HG02623 (cell line): ENCODE measurements around the gene CPM.
A peak's percentile ranks its signal among the peaks of the same experiment; 100 is the strongest.

Source experiments
- ATAC-seq: cut with Tn5 transposase; IDR thresholded peaks from one replicate; pipeline ENCODE4 v1.9.1; 2021; ENCODE audit warnings: moderate library complexity; ENCODE audit not compliant: unreplicated experiment

The CPM gene

DNA sequence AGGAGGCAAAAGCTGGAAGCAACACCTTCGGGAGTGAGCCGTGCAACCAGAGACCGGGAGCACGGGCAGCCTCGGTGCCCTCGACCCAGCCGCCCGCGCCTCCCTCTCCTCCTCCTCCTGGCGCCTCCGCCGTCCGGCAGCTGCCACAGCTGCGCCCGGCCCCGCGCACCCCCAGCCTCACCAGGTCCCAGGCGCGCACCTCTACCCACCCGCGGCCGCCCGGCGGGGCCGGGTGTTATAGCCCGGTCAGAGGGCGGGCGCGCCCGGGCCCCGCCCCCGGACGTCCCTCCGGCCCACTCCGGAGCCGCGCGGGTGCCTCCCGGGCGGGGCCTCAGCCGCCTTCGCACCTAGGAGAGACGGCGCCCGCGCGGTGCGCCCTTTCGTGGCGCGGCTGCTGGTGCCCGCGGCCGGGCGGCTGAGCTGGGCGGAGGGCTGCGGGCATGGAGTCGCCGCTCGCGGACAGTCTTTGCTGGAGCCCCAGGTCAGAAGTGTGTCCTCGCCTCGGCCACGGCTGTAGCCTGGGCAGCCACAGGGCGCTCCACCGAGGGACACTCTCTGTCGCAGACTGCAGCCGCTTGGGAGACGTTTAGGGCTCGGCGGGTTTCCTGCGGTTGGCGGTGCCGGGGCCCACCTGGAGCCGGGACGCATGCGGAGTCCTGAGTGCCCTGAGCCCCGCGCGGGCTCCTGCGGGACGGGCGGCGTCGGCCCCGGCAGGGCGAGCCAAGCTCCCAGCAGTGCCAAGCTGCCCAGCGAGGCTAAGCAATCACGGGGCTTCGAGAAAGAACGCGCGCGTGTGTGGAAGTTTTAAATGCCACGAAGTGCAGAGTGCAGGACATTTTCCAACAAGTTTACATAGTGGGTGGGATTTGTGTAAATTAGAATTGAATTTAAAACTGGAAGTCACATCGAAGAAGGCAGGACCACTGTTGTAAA, at the start of gene CPM:
Gene CPM, minus strand, starts transcription at position 211 of the 933 bp plus-strand sequence. CDS start 334 bp downstream, outside the sequence.
- peak; percentile 90 for ATAC-seq

DNA sequence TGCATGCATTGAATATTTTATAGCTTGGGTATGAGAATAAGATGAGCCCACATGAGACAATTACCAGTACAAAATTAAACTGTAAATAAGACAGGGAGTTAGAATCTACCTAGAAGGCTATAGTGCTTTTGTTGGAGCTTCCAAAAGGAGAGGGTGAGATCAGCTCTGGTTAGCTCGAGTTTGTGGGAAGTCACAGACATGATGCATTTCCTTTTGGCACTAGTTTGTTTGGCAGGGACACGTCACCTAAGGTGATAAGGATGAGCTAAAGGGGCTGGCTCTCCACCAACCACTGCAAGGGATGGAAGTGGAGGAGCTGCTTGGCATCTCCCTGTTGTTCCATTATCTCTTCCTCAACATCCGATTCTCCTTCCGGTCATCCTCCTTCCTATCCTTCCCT, 48.5 kb upstream of the CPM start:
- ATAC-seq = no peak

DNA sequence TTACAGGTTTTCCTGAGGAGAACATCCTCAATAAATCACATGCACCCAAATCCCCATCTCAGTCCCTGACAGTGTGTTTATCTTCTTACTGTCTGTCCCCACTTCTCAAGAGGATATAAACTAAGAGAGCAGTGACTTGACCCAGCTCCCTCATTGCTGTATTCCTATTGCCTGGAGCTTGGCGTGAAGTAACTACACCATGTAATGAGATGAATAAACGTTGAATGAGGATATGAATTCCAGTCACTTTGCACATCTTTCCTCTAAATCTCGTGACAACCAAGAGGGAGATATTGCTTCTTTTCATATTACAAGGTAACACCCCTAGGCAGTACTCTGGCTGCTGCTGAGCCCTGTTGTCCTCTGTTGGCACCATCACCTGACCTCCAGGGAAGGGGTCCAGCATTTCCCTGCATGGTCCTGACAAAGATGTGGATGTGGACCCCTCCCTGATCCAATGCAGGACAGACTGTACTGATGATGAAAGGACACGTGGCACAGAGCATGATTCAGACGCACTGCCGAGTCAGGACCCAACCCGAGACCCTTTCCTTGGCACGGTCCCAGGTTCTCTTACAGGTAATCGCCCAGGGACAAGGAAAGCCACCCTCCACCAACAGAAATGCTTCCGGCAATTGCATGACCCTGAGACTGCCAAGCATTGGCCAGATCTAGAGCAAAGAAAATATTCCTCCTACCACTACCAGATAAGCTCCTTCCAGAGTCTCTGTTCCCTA, 47.7 kb upstream of the CPM start:
- no peak for ATAC-seq

DNA sequence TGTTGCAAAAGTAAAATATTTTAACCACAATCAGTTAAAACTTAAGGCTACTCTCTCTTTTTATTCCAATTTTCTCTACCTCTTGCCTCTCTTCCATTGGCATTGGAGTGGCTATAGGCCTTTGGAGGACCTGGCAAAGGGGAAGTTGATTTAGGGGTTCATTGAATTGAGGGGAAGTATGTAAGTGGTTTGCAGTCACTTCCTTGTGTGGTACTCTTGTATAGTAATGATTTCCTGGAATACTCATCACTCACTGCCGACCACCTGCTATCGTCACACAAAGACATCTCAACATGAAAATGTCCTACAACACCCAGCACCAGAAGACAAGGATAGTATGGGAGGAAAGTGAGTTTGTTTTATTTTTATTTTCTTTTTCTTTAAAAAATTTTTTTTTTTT, 45.7 kb upstream of the CPM start:
- ATAC-seq = no peak

DNA sequence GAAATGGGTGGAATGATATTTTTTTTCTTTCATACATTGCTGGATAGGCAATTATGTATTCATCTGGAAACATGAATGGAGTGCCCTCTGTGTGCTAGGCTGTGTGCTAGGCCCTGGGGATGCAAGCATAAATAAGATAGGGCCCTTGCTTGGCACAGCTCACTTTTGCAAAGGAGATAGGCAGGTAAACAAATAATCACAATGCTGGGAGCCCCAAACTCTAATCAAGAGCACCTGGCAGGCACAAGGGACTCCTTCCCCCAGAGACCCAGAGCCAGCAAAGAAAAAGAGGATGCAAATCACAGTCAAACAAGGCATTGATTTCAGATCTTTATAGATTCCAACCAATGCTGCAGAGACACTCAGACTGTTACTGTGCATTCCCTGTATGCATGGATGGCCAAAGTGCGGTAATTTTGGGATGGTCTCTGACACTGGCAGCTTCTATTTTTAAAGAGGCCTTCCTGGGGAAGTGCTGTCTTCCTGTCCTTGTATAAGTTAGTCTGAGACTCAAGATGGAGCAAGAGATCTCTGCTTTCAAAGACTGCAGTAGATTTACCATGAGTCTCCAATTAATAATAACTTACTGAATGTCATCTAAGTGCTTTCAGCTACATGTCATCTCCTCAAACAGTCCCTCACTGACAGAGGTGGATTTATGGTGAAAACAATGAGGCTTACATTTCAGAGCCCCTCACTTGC, 45.1 kb upstream of the CPM start:
- ATAC-seq = no peak

DNA sequence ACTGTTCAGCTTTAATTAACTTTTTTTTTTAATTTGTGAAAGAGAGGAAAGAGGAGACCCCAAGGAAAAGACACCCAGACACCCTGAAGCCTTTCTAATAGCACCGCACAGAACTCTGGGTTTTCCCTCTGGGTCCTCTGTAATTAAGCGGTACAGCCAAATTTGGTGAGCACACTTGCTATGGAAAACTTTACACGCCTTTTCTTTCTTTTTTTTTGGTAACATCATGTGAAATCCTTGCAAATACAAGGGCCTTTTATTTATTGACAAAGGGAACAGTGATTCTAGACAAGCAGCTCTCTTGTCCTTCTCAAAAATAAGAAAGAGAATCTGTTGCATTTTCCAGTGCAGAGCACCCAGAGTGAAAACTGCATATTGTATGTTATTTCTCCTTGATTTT, 44.4 kb upstream of the CPM start:
- ATAC-seq = no peak

DNA sequence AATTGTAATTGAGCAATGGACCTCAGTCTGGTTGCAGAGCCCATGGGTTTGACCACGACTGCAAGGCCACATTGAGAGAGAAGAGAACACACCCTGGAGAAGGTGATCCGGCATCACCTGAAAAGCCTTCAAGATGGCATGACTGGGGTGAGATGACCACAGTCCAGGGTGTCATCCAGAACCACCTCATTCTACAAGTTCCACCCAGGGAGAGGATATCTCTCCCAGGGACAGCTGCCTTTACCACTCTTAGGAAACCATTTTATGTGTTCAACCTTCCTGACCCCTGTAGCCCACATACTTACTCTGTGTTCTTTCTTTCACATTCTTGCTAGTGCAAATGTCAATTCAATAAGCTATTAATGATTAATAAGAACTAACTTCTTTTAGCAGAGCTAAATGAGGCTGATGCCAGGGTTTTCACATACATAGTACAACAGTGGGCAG, 43.4 kb upstream of the CPM start:
- no peak for ATAC-seq

DNA sequence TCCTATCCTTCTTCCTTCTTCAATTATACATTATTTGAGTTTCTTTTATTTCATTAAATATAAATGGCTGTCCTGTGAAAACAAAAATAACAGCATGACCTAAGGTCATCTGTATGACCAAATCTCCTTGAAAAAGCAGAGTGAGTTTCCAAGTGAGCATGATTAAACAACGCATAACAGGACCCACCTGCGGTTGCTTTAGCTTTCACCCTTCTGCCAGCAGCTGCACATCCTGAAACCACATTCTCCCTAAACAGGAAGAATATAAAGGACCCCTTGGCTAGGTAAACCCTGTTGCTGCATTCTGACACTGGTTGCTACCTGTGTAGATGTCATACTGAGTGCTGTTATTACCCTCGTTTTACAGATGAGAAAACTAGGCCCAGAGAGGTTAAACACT, 42.8 kb upstream of the CPM start:
- no peak for ATAC-seq

DNA sequence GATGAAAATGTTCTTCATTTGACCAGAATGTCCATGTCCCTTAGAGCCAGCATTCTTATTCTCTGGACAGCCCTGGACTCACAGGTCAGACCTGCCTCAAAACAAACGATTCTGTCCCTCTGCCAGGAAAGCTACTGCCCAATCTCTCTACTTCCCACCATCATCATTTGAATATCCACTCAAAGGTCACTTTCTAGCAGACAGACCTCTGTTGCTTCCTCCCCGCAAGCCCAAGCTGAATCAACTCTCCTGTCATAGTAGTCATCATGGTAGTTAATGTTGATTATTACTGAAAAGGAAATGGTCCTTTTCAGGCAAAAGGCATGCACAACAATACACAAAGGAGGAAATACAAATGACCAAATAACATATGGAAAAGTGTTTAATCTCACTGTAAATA, 39.6 kb upstream of the CPM start:
- no peak for ATAC-seq

DNA sequence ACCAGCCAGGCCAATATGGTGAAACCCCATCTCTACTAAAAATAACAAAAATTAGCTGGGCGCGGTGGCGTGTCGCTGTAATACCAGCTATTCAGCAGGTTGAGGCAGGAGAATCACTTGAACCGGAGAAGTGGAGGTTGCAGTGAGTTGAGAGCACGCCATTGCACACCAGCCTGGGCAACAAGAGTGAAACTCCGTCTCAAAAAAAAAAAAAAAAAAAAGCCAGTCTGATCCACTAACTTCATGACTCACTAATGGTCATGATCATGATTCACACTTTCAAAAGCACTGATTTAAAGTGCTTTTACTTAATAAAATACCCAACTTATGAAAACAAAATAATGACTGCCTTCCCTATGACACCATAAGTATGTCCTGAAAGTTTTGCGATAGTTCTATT, 38.4 kb upstream of the CPM start:
- ATAC-seq = no peak

DNA sequence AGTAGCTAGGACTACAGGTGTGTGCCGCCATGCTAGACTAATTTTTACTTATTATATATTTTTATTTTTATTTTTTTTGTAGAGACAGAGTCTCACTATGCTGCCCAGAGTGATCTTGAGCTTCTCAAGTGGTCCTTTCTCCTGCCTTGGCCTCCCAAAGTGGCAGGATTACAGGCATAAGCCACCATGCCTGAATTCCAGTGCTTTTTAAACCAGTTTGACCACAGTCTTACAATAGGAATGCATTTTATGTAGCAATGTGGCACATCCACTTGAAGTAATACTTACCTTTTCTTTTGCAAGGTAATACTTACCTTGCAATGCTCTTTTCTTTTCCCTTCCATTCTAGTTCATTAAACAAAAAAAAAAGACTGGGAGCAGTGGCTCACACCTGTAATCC, 38.0 kb upstream of the CPM start:
- ATAC-seq = no peak

DNA sequence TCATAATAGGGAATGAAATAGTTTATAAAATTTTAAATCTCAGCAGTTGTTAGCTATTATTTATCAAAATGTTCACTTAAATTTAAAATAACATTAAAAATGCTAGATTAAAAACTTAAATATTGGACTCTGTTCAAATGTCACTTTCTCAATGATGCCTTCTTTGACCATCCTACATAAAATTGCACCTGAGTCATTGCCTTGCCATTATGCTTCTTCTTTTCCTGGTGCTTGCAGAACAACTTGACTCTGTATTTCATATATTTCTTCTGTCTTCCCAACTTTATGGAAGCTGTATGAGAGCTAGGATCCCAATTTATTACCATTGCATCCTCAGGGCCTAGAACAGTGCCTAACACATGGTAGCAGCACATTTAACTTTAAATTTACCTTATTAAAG, 37.3 kb upstream of the CPM start:
- ATAC-seq = no peak

DNA sequence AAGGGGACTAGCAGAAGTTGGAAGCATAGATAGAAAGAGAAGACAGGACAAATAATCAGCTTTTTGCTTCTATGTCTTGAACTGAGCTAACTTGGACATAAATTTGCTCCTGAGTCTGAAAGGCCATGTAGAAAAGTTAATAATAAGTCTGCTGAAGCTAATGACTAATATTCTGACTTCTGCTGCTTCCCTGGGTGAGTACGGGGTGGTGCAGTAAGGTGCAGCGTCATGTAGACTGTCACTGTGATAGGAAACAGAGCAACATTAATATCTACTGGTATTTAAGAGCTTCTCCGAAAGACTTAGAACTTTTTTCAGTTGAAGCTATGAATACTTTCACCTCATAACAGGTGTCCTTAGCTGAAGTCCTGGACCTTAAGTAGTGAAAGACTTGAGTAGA, 34.1 kb upstream of the CPM start:
- ATAC-seq = no peak

DNA sequence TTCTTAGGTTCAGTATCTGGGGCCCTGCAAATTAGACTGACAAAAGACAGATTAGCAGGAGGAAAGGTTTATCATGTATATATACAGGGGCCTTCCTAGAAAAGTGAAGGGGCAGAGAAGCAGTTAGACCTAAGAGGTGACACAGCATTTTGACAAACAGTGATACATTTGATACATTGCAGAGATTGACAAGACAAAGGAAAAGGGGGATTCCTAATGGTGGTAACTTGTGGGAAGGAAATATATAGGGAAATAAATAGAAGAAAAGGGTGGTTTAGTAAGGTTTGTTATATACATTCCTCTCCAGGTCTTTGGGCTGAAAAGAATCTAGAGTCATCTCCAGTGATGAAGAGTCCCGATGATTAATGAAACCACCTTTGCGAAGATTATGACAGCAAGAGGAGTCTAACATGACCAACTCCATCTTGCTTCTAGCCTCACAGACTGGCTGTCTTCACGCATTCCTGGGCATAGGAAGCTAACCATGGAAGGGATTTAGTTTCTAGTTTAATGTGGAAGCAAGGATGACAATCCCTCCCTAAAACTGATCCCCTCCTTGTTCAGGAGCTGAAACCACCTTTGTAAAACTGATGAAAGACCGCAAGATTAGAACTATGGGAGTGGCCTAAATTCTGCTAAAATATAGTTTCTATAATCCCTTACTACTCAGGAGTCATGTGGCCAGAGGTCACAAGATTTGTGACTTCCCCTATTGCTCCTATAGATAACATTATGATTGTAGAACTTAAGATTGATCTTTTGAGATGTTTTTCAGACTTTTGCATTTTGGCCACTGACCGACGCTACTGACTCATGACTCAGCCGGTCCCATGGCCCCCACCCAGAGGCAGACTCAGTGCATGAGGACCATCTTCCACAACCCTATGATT, 31.1 kb upstream of the CPM start:
- no peak for ATAC-seq

DNA sequence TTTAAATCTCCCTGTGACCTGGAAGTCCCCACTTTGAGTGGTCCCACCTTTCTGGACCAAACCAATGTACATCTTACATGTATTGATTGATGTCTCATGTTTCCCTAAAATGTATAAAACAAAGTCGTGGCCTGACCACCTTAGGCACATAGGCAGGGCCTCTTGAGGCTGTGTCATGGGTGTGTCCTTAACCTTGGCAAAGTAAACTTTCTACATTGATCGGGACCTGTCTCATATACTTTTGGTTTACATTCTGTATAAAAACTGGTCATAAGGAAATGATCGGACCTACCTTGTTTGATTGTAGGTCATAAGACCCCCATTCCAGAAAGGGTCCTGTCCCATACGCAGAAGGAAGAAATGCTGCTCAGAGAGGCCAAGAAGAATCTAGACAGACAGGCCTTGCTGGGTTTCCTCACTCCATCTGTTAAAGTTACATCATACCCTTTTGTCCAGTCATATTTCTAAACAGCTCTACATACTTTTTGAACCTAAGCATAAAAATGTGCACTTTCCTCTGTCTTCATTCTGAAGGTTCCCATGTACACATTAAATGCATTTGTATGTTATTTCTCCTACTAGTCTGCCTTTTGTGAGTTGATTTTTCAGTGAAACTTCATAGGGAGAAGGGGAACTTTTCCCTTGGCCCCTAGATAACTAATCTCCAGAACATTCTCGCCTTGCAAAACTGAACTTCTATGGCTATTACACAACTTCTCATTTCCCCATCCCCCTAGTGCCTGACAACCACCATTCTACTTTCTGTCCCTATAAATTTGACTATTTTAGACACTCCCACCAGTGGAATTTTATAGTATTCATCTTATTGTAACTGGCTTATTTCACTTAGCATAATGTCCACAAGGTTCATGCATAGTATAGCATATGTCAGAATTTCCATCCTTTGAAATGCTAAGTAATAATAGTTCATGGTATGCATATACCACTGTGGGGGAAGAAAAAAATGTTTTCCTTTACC, 30.2 kb upstream of the CPM start:
- no peak for ATAC-seq

DNA sequence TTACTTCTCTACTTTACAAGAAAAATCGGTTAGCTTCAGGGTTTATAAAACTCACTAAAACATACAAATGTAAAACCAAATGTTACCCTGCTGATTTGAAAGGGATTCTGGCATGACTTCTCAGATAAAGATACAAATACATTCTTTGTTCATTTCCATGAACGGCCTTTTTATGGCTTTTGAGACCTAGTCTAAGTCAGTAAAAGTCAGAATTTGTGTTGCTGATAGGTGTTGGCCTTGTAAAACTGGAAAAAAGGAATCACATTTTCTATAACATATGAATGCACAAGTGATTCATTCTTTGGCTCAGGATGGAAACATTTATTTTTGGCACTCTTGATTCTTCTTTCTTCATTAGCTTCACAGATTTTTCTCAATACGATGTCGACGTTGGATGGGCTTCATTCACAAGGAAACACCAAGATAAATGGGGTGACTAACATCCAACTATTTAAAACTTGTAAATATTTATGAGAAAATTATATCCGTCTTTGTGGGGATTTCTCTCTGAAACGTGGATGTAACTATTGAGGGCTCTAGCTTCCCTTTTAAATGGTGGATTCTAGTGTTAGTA, 27.0 kb upstream of the CPM start:
- ATAC-seq = no peak

DNA sequence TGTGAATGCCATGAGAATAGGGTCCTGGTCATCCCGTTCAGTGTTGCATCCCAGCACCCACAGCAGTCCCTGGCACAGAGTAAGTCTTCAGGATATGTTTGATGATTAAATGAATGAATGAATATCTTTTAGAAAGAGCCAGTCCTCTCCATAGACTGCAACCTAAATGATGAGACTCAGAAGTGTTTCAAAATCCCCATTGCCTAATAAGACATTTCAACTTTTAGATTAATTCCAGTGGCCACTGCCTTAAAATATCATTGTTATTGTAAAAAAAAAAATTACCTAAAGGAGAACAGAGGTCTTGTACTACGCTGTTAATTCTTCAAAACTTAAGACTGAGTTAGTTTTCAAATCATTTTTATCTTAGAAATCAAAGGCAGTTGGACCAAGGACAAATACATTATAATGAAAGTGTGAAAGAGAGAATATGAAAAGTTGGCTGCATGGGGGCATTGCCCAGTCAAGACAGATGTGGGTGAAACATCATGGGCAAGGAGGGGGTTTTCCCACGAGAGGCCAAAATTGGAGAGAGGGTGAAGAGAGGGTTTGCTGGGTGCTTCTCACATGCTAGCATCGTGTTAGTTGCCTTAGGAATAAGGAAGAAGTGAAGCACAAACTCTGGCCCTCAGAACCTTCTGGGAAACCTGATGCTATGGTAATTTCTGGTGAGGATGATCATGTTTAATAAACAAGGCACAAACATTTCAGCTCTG, 26.3 kb upstream of the CPM start:
- ATAC-seq = no peak

DNA sequence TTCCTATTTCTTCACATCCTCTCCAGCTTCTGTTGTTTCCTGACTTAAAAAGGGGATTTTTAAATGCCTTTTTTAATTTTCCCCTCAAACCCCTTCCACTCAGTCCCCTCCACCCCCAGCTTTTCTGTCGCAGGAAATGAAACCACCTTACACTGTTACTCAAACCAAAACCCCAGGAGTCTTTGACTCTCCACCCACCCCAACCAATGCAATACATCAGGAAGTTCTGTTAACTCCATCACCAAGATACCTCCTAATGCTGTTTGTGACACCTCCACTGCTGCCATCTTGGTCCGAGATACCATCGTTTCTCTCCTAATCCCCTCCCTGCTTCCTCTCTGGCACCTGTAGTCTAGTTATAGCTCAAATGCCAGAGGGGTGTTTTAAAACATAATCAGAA, 25.4 kb upstream of the CPM start:
- ATAC-seq = peak; percentile 94
